Dendritic cell treated with granulocyte-macrophage colony-stimulating factor and Interleukin-4, amounts not matched to agents 40 ng/mL and 50 ng/mL, for 4 days (primary cell): ENCODE measurements around the gene UBN2.
"Not testable (repeated sequence)": the region's sequence is repeated elsewhere in the genome, so short reads cannot be mapped to it uniquely, and the experiment has no call there.

Source experiments
- H3K27ac Mint-ChIP-seq: one replicate; pipeline ENCODE4 v1.8.0; 2022; ENCODE audit warnings: mild to moderate bottlenecking, mixed read lengths
- H3K27me3 Mint-ChIP-seq: one replicate; pipeline ENCODE4 v1.8.0; 2022; ENCODE audit warnings: mild to moderate bottlenecking, mixed read lengths
- H3K36me3 Mint-ChIP-seq: one replicate; pipeline ENCODE4 v1.8.0; 2022; ENCODE audit warnings: low read depth, mixed read lengths
- H3K4me1 Mint-ChIP-seq: one replicate; pipeline ENCODE4 v1.8.0; 2022; ENCODE audit warnings: low read depth, mixed read lengths
- H3K4me3 Mint-ChIP-seq: one replicate; pipeline ENCODE4 v1.8.0; 2022; ENCODE audit warnings: mild to moderate bottlenecking, moderate library complexity, mixed read lengths
- H3K9me3 Mint-ChIP-seq: one replicate; pipeline ENCODE4 v1.8.0; 2022; ENCODE audit warnings: mixed read lengths
- intact Hi-C: fragments of 100-400 bp; cut with micrococcal nuclease; formaldehyde crosslinking; loops from one replicate; pipeline ENCODE4 v1.15.0; 2022

Gene UBN2

GRCh38 chr7:139230774-139231512, at the start of gene UBN2:
TSS of gene UBN2 (plus strand) at chr7:139231237. CDS start at chr7:139231485, 248 bp downstream.
- Mint-ChIP-seq H3K36me3 (peaks cover 14% of the 10 kb centered on the region), H3K27ac (peak within 1 kb of the TSS; percentile 95), H3K27me3 (no peaks in the 10 kb centered on the region), H3K9me3 (no peaks in the 10 kb centered on the region), H3K4me1 (peaks cover 17% of the 10 kb centered on the region), H3K4me3 (peak within 1 kb of the TSS; percentile 100)
- intact Hi-C loops: loop anchor here (2.0 kb wide), 2 partner anchors 98 to 110 kb away; partner anchors contain the start of gene FMC1

- no peak overlapping the region for H3K27ac Mint-ChIP-seq
- H3K36me3 Mint-ChIP-seq: no peaks in the 10 kb centered on the region
- H3K4me3 Mint-ChIP-seq: no peak overlapping the region
- intact Hi-C loops: no loop called here
- H3K4me1 Mint-ChIP-seq: peaks cover 8% of the 10 kb centered on the region
- H3K9me3 Mint-ChIP-seq: no peaks in the 10 kb centered on the region
- H3K27me3 Mint-ChIP-seq: no peaks in the 10 kb centered on the region
Observed at GRCh38 chr7:139181404-139181803, 49.6 kb upstream of the UBN2 start.

- intact Hi-C loops: no loop called here
- Mint-ChIP-seq H3K4me1 (peaks cover 8% of the 10 kb centered on the region), H3K9me3 (no peaks in the 10 kb centered on the region), H3K36me3 (no peaks in the 10 kb centered on the region), H3K27me3 (no peaks in the 10 kb centered on the region), H3K27ac (no peak overlapping the region), H3K4me3 (no peak overlapping the region)
Observed at GRCh38 chr7:139182363-139182762, 48.7 kb upstream of the UBN2 start.

GRCh38 chr7:139183251-139183650, 47.8 kb upstream of the UBN2 start:
- no peaks in the 10 kb centered on the region for H3K9me3 Mint-ChIP-seq
- no peaks in the 10 kb centered on the region for H3K27me3 Mint-ChIP-seq
- peaks cover 8% of the 10 kb centered on the region for H3K4me1 Mint-ChIP-seq
- intact Hi-C loops: no loop called here
- H3K4me3 Mint-ChIP-seq: no peak overlapping the region
- no peaks in the 10 kb centered on the region for H3K36me3 Mint-ChIP-seq
- no peak overlapping the region for H3K27ac Mint-ChIP-seq

GRCh38 chr7:139183878-139184338, 47.1 kb upstream of the UBN2 start:
- Mint-ChIP-seq H3K27me3 (no peaks in the 10 kb centered on the region), H3K4me1 (peaks cover 8% of the 10 kb centered on the region), H3K27ac (peak overlapping the region; percentile 76), H3K9me3 (no peaks in the 10 kb centered on the region), H3K4me3 (no peak overlapping the region), H3K36me3 (no peaks in the 10 kb centered on the region)
- intact Hi-C loops: no loop called here

GRCh38 chr7:139186146-139186545, 44.9 kb upstream of the UBN2 start:
- H3K27me3 Mint-ChIP-seq: no peaks in the 10 kb centered on the region
- H3K4me3 Mint-ChIP-seq: no peak overlapping the region
- no peaks in the 10 kb centered on the region for H3K36me3 Mint-ChIP-seq
- no peaks in the 10 kb centered on the region for H3K9me3 Mint-ChIP-seq
- H3K4me1 Mint-ChIP-seq: peaks cover 8% of the 10 kb centered on the region
- H3K27ac Mint-ChIP-seq: no peak overlapping the region
- intact Hi-C loops: no loop called here

- Mint-ChIP-seq H3K4me1 (peaks cover under 1% of the 10 kb centered on the region), H3K36me3 (no peaks in the 10 kb centered on the region), H3K27ac (no peak overlapping the region), H3K27me3 (no peaks in the 10 kb centered on the region), H3K9me3 (no peaks in the 10 kb centered on the region), H3K4me3 (no peak overlapping the region)
- intact Hi-C loops: no loop called here
Observed at GRCh38 chr7:139189357-139189756, 41.7 kb upstream of the UBN2 start.

- no peaks in the 10 kb centered on the region for H3K27me3 Mint-ChIP-seq
- H3K27ac Mint-ChIP-seq: no peak overlapping the region
- H3K9me3 Mint-ChIP-seq: no peaks in the 10 kb centered on the region
- no peak overlapping the region for H3K4me3 Mint-ChIP-seq
- intact Hi-C loops: no loop called here
- H3K36me3 Mint-ChIP-seq: no peaks in the 10 kb centered on the region
- no peaks in the 10 kb centered on the region for H3K4me1 Mint-ChIP-seq
Observed at GRCh38 chr7:139192014-139192706, 38.9 kb upstream of the UBN2 start.

GRCh38 chr7:139200382-139200781, 30.7 kb upstream of the UBN2 start:
- no peak overlapping the region for H3K4me3 Mint-ChIP-seq
- peaks cover 5% of the 10 kb centered on the region for H3K9me3 Mint-ChIP-seq
- no peaks in the 10 kb centered on the region for H3K27me3 Mint-ChIP-seq
- intact Hi-C loops: no loop called here
- H3K27ac Mint-ChIP-seq: no peak overlapping the region
- H3K4me1 Mint-ChIP-seq: no peaks in the 10 kb centered on the region
- H3K36me3 Mint-ChIP-seq: no peaks in the 10 kb centered on the region

GRCh38 chr7:139203992-139204391, 27.0 kb upstream of the UBN2 start:
- no peaks in the 10 kb centered on the region for H3K36me3 Mint-ChIP-seq
- H3K9me3 Mint-ChIP-seq: peaks cover 25% of the 10 kb centered on the region
- intact Hi-C loops: no loop called here
- H3K27me3 Mint-ChIP-seq: no peaks in the 10 kb centered on the region
- H3K4me3 Mint-ChIP-seq: no peak overlapping the region
- H3K4me1 Mint-ChIP-seq: no peaks in the 10 kb centered on the region
- no peak overlapping the region for H3K27ac Mint-ChIP-seq

- no peaks in the 10 kb centered on the region for H3K27me3 Mint-ChIP-seq
- no peaks in the 10 kb centered on the region for H3K4me1 Mint-ChIP-seq
- H3K27ac Mint-ChIP-seq: no peak overlapping the region
- no peak overlapping the region for H3K4me3 Mint-ChIP-seq
- H3K36me3 Mint-ChIP-seq: no peaks in the 10 kb centered on the region
- H3K9me3 Mint-ChIP-seq: peaks cover 32% of the 10 kb centered on the region
- intact Hi-C loops: no loop called here
Observed at GRCh38 chr7:139205843-139206242, 25.2 kb upstream of the UBN2 start.

GRCh38 chr7:139212133-139212532, 18.9 kb upstream of the UBN2 start:
- no peak overlapping the region for H3K27ac Mint-ChIP-seq
- no peaks in the 10 kb centered on the region for H3K27me3 Mint-ChIP-seq
- H3K4me3 Mint-ChIP-seq: no peak overlapping the region
- no peaks in the 10 kb centered on the region for H3K36me3 Mint-ChIP-seq
- no peaks in the 10 kb centered on the region for H3K4me1 Mint-ChIP-seq
- peaks cover 13% of the 10 kb centered on the region for H3K9me3 Mint-ChIP-seq
- intact Hi-C loops: no loop called here

GRCh38 chr7:139213489-139213888, 17.5 kb upstream of the UBN2 start:
- intact Hi-C loops, H3K27ac Mint-ChIP-seq, H3K4me1 Mint-ChIP-seq, H3K36me3 Mint-ChIP-seq, H3K9me3 Mint-ChIP-seq, H3K4me3 Mint-ChIP-seq, H3K27me3 Mint-ChIP-seq: not testable (repeated sequence)

GRCh38 chr7:139218173-139218572, 12.9 kb upstream of the UBN2 start:
- H3K4me3 Mint-ChIP-seq: no peak overlapping the region
- no peaks in the 10 kb centered on the region for H3K36me3 Mint-ChIP-seq
- intact Hi-C loops: no loop called here
- no peaks in the 10 kb centered on the region for H3K4me1 Mint-ChIP-seq
- no peak overlapping the region for H3K27ac Mint-ChIP-seq
- no peaks in the 10 kb centered on the region for H3K9me3 Mint-ChIP-seq
- no peaks in the 10 kb centered on the region for H3K27me3 Mint-ChIP-seq
